Activated CD8-positive, alpha-beta T cell treated with anti-CD3 and anti-CD28 coated beads for 36 hours (primary cell): ENCODE results near the gene SLC35F3. TPM values are rescaled to one million over a fixed set of nuclear protein-coding genes. Genes with fewer than 3 reads are reported as not detected.

ENCODE experiments used
- ATAC-seq: fragments of 200-7000 bp; cut with Tn5 transposase; one replicate; pipeline ENCODE4 v1.10.0; 2021; ENCODE audit warnings: mild to moderate bottlenecking, moderate library complexity
- CTCF ChIA-PET: fragments of 350-600 bp; sonication (Branson Sonifier 250); formaldehyde crosslinking; loops from one replicate; lab custom pipeline; 2021; ENCODE audit warnings: antibody characterized with exemption; lab: Charles Lee
- POLR2A ChIA-PET: fragments of 350-600 bp; sonication (Branson Sonifier 250); formaldehyde crosslinking; loops from one replicate; lab custom pipeline; 2021; ENCODE audit warnings: antibody characterized with exemption; lab: Charles Lee
- DNase-seq: peaks from one replicate; pipeline ENCODE4 v3.0.0-alpha.2; 2020
- H3K27ac Mint-ChIP-seq: one replicate; pipeline ENCODE4 v1.8.0; 2021; ENCODE audit warnings: mild to moderate bottlenecking, mixed read lengths
- H3K27me3 Mint-ChIP-seq: one replicate; pipeline ENCODE4 v1.8.0; 2021; ENCODE audit warnings: mixed read lengths
- H3K36me3 Mint-ChIP-seq: one replicate; pipeline ENCODE4 v1.8.0; 2021; ENCODE audit warnings: low read depth, mixed read lengths
- H3K4me1 Mint-ChIP-seq: one replicate; pipeline ENCODE4 v1.8.0; 2021; ENCODE audit warnings: low read depth, mixed read lengths
- H3K4me3 Mint-ChIP-seq: one replicate; pipeline ENCODE4 v1.8.0; 2021; ENCODE audit warnings: mild to moderate bottlenecking, moderate library complexity, mixed read lengths
- H3K9me3 Mint-ChIP-seq: one replicate; pipeline ENCODE4 v1.8.0; 2021; ENCODE audit warnings: mixed read lengths
- intact Hi-C: fragments of 100-400 bp; cut with micrococcal nuclease; formaldehyde crosslinking; loops from one replicate; pipeline ENCODE4 v1.10.0; 2022
- total RNA-seq, 2 experiments: library from RNA; stranded (reverse); gene quantifications; one replicate each; pipeline ENCODE4 v1.2.3, GENCODE V29; 2021
- TF ChIP-seq, protein P1 (sequence below): fragments of 200-600 bp; IDR thresholded peaks from one replicate; pipeline ENCODE4 v1.8.0; 2022; ENCODE audit warnings: antibody characterized with exemption, mild to moderate bottlenecking

Gene SLC35F3
- total RNA-seq, 2 experiments from 2014 or later: 3.1 to 3.5 TPM

DNA sequence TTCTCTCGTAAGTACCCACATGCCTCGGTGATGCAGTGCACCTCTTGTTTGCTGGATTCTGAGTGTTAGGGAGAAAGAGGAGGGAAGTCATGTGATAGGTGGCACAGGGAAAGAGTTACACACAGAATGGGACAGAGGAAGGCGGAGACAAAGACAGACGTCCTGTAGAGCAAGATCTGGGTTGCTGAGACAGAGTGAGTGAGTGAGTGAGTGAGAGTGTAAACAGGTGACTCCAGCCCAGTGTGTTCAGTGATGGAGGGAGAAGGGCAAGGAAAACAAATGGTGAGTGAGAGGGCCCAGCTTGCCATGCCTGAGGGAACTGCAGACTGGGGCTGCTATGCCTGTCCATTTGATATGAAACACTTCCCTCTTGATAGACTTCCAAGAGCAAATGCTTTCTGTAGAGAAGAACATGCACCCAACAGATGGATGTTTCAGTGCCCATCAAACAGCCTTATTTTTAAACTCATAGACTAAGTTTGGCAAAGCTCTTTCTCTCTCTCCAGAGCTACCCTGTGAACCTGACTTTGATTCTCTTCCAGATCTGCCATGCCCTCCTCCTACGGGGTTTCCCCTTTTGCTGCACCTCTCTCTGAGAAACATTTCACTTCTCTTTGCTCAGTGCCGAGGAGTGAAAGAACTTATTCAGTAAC lies 258.9 kb downstream of the SLC35F3 start:
- ATAC-seq (no peak), DNase-seq (no peak)
- H3K27me3 Mint-ChIP-seq: peaks cover 9% of the 10 kb centered on the region
- no peaks in the 10 kb centered on the region for H3K36me3 Mint-ChIP-seq
- intact Hi-C loops: no loop called here
- H3K27ac Mint-ChIP-seq: no peak overlapping the region
- no peaks in the 10 kb centered on the region for H3K4me1 Mint-ChIP-seq
- TF ChIP-seq, protein P1, sequence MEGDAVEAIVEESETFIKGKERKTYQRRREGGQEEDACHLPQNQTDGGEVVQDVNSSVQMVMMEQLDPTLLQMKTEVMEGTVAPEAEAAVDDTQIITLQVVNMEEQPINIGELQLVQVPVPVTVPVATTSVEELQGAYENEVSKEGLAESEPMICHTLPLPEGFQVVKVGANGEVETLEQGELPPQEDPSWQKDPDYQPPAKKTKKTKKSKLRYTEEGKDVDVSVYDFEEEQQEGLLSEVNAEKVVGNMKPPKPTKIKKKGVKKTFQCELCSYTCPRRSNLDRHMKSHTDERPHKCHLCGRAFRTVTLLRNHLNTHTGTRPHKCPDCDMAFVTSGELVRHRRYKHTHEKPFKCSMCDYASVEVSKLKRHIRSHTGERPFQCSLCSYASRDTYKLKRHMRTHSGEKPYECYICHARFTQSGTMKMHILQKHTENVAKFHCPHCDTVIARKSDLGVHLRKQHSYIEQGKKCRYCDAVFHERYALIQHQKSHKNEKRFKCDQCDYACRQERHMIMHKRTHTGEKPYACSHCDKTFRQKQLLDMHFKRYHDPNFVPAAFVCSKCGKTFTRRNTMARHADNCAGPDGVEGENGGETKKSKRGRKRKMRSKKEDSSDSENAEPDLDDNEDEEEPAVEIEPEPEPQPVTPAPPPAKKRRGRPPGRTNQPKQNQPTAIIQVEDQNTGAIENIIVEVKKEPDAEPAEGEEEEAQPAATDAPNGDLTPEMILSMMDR: no peak
- H3K4me3 Mint-ChIP-seq: no peak overlapping the region
- H3K9me3 Mint-ChIP-seq: no peaks in the 10 kb centered on the region
- ChIA-PET POLR2A (no interaction called here), CTCF (interaction anchor here (1.0 to 1.3 kb wide), 2 partner anchors 12 to 146 kb away, joined by 3 to 9 read pairs; no protein-coding TSS in a partner anchor)

DNA sequence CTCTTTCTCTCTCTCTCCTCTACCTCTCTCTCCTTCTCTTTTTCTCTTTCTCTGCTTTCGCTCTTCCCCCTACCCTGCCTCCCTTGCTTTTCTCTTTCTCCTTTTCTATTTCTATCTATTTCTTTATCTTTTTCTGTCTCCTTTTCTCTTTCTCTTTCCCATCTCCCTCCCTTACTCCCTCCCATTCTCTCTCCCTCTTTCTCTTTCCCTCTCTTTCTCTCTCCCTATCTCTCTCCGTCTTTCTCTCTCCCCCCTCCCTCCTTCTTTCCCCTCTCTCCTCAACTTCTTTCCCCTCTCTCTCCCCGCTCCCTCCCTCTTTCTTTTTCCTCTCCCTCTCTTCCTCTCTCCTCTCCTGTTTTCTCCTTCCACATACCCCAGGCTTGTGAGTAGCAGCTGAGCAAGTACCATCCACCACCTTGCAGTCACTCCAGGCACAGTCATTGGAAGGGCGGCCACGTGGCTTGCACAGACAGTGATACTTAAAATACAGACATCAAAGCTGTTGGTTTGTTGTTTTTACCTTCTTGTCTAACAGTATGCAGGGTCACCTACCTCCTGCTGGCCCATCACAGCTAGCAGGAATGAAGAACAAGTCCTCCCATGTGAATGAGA lies 259.7 kb downstream of the SLC35F3 start:
- H3K4me3 Mint-ChIP-seq: no peak overlapping the region
- ChIA-PET POLR2A (interaction anchor here (0.7 kb wide), 2 partner anchors 109 to 446 kb away, joined by 3 read pairs; no protein-coding TSS in a partner anchor), CTCF (interaction anchor here (1.0 to 1.7 kb wide), 2 partner anchors 12 to 146 kb away, joined by 3 to 5 read pairs; no protein-coding TSS in a partner anchor)
- H3K27me3 Mint-ChIP-seq: peaks cover 9% of the 10 kb centered on the region
- intact Hi-C loops: no loop called here
- H3K36me3 Mint-ChIP-seq: no peaks in the 10 kb centered on the region
- no peak overlapping the region for H3K27ac Mint-ChIP-seq
- DNase-seq: no peak
- H3K9me3 Mint-ChIP-seq: no peaks in the 10 kb centered on the region
- TF ChIP-seq, protein P1: no peak
- ATAC-seq: no peak
- no peaks in the 10 kb centered on the region for H3K4me1 Mint-ChIP-seq

DNA sequence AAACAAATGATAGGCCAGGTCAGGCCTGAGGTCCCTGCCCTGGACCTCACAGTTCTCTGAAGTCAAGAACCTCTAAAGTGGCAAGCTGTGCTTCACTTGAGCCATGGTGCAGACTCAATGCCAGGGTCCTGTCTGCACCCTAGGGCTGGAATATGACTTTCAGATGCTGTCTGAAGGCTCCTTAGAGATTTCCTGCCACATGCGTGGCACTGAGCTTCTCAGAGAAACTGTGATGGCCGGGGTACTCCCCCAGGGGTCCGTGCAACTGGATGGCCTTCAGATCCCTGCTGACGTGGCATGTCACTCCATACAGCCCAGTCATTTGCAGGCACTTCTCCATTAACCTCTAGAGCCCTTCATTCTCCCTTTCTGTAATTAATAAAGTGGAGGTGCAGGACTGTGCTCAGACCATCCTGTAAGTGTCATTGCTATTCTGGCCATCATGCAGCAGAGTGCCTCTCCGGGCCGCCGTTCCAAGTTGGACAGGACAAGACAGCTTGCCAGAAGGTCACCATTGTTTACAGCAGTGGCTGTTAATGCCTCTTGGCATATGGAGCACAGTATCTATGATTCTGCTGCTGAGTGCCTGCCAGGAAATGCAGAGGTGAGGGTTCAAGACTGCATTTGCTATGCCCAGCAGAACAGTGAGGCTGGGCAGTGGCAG lies 263.7 kb downstream of the SLC35F3 start:
- H3K4me3 Mint-ChIP-seq: no peak overlapping the region
- TF ChIP-seq, protein P1: no peak
- ChIA-PET CTCF (no interaction called here), POLR2A (interaction anchor here (0.9 kb wide), 1 partner anchor 92 kb away, joined by 4 read pairs; no protein-coding TSS in a partner anchor)
- no peak for ATAC-seq
- H3K4me1 Mint-ChIP-seq: peaks cover 17% of the 10 kb centered on the region
- peaks cover 15% of the 10 kb centered on the region for H3K27me3 Mint-ChIP-seq
- no peaks in the 10 kb centered on the region for H3K9me3 Mint-ChIP-seq
- H3K27ac Mint-ChIP-seq: no peak overlapping the region
- no peaks in the 10 kb centered on the region for H3K36me3 Mint-ChIP-seq
- intact Hi-C loops: no loop called here
- DNase-seq: no peak

DNA sequence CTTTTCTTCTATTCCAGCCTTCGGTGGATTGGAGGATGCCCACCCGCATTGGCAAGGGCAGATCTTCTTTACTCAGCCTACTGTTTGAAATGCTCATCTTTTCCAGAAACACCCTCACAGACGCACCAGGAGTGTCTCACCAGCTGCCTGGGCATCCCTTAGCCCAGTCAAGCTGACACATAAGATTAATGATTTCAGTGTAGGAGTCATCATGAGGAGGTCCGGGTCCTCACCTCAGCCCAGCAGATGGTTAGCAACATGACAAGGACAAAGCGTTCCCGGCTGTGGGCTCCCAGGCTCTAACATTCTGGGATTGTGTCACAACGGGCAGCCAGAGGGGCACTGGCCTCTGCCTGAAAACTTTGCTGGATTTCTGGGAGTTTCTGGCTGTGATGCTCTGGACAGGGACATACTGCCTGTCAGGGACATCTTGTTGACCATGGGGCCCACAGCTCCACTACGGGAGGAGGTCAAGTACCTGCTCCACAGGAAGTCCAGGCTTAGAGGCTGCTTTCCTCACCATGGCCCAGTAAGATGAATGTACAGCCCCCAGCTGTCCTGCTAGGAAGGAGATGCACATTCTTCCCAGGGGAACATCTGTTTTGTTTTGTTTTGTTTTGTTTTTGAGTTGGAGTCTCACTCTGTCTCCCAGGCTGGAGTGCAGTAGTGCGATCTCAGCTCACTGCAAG lies 264.8 kb downstream of the SLC35F3 start:
- no peak overlapping the region for H3K4me3 Mint-ChIP-seq
- CTCF ChIA-PET: interaction anchor here (1.3 kb wide), 1 partner anchor 158 kb away, joined by 4 read pairs; no protein-coding TSS in a partner anchor
- POLR2A ChIA-PET: no interaction called here
- H3K27ac Mint-ChIP-seq: peak overlapping the region; percentile 35
- intact Hi-C loops: no loop called here
- no peak for ATAC-seq
- H3K36me3 Mint-ChIP-seq: no peaks in the 10 kb centered on the region
- peaks cover 14% of the 10 kb centered on the region for H3K27me3 Mint-ChIP-seq
- no peak for DNase-seq
- no peaks in the 10 kb centered on the region for H3K9me3 Mint-ChIP-seq
- TF ChIP-seq, protein P1: no peak
- peaks cover 17% of the 10 kb centered on the region for H3K4me1 Mint-ChIP-seq
